Bronchial epithelial cell (primary cell): ENCODE data around the gene NMT2. TPM values are rescaled to one million over a fixed set of nuclear protein-coding genes. Genes with fewer than 3 reads are reported as not detected.

ENCODE experiments used
- DNase-seq: peaks from one replicate; pipeline ENCODE4 v3.0.0-alpha.2; 2010; ENCODE audit warnings: low read depth
- FAIRE-seq: peaks from 2 replicates; lab custom pipeline; 2011; peaks lifted over from hg19 to GRCh38; lab: Jason Lieb, UNC
- H3K27me3 ChIP-seq: 2 replicates; pipeline ENCODE4 v1.5.1; 2011; ENCODE audit warnings: low read length; ENCODE audit not compliant: control insufficient read depth, insufficient read depth
- H3K36me3 ChIP-seq: 2 replicates; pipeline ENCODE4 v1.5.1; 2011; ENCODE audit warnings: low read length; ENCODE audit not compliant: control insufficient read depth, insufficient read depth
- H3K4me3 ChIP-seq: 2 replicates; pipeline ENCODE4 v1.5.1; 2011; ENCODE audit warnings: mild to moderate bottlenecking, low read depth, low read length, control low read depth
- total RNA-seq: library from RNA; depleted of rRNA; stranded (reverse); fragments of >200 nt; gene quantifications from 2 replicates; pipeline ENCODE4 v1.2.1, GENCODE V29; 2014
- TF ChIP-seq, protein P1 (sequence below): IDR thresholded peaks from 2 replicates; pipeline ENCODE4 v1.5.1; 2011; ENCODE audit warnings: mild to moderate bottlenecking, moderate library complexity, low read length, control low read depth, inconsistent platforms; ENCODE audit not compliant: insufficient read depth, severe bottlenecking

Gene NMT2
- total RNA-seq, 1 donor from 2014 or later, result 11.1 TPM

- Histone ChIP-seq H3K4me3 (peak within 1 kb of the TSS; percentile 93), H3K27me3 (no peaks in the 10 kb centered on the region), H3K36me3 (peaks cover 4% of the 10 kb centered on the region)
- FAIRE-seq (no peak), DNase-seq (peak; percentile 78)
- TF ChIP-seq, protein P1, sequence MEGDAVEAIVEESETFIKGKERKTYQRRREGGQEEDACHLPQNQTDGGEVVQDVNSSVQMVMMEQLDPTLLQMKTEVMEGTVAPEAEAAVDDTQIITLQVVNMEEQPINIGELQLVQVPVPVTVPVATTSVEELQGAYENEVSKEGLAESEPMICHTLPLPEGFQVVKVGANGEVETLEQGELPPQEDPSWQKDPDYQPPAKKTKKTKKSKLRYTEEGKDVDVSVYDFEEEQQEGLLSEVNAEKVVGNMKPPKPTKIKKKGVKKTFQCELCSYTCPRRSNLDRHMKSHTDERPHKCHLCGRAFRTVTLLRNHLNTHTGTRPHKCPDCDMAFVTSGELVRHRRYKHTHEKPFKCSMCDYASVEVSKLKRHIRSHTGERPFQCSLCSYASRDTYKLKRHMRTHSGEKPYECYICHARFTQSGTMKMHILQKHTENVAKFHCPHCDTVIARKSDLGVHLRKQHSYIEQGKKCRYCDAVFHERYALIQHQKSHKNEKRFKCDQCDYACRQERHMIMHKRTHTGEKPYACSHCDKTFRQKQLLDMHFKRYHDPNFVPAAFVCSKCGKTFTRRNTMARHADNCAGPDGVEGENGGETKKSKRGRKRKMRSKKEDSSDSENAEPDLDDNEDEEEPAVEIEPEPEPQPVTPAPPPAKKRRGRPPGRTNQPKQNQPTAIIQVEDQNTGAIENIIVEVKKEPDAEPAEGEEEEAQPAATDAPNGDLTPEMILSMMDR, result no peak
These were observed 71.3 kb downstream of the NMT2 start, which contains the start of gene RPP38 for GRCh38 chr10:15097011-15097812. Gene RPP38 (plus strand): TSS chr10:15097355. CDS start chr10:15103315, 5,960 bp downstream.

- H3K27me3 ChIP-seq, result no peaks in the 10 kb centered on the region
- TF ChIP-seq, protein P1, result no peak
- no peak for FAIRE-seq
- DNase-seq, result no peak
- H3K36me3 ChIP-seq, result peaks cover 4% of the 10 kb centered on the region
- H3K4me3 ChIP-seq, result peak overlapping the region; percentile 93
These were observed 71.9 kb downstream of the NMT2 start for GRCh38 chr10:15096661-15097010.

DNA sequence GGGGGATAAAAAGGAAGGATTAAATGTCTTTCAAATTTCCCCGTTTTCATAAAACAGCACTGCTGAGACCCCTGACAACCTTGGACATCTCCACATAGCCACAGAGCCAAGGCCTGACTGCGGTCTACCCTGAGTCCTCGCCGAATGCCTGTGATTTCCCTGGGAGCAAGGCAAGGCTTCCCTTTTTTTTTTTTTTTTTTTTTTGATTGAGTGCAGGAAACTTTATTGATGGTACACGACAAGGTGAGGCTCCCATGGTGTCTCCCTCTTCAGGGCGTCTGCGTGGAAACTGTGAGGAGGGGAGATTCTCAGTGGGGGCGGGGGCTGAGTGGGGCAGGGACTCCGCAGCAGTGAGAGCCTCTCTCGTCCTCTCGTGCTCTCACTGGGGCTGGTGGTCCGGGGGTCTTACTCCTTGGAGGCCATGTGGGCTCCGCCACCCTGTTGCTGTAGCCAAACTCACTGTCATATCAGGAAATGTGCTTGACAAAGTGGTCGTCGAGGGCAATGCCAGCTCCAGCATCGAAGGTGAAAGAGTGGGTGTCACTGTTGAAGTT is 75.6 kb downstream of the NMT2 start:
- FAIRE-seq, result no peak
- Histone ChIP-seq H3K27me3 (no peaks in the 10 kb centered on the region), H3K4me3 (no peak overlapping the region), H3K36me3 (no peaks in the 10 kb centered on the region)
- TF ChIP-seq, protein P1, result no peak
- DNase-seq, result no peak

DNA sequence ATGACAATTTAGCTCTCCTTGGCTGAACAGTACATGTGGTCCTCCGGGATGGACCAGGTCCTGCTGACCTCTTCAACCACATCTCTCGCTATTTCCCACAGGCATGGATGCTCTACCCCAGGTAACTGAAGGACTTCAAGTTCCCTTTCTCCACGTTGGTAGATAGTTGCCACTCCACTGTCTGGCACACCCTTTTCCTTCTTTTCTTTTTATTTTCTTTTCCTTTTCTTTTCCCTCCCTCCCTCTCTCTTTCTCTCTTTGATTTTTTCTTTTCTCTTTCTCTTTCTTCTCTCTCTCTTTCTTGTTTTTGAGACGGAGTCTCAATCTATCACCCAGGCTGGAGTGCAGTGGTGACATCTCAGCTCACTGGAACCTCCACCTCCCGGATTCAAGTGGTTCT is 77.1 kb downstream of the NMT2 start:
- Histone ChIP-seq H3K4me3 (no peak overlapping the region), H3K27me3 (no peaks in the 10 kb centered on the region), H3K36me3 (no peaks in the 10 kb centered on the region)
- DNase-seq (no peak), FAIRE-seq (no peak)
- TF ChIP-seq, protein P1, result no peak

GRCh38 chr10:15088428-15089261 is 79.8 kb downstream of the NMT2 start, which contains the start of gene ACBD7:
Gene ACBD7 (minus strand): TSS chr10:15088776. CDS start chr10:15088728, 48 bp downstream.
- no peaks in the 10 kb centered on the region for H3K27me3 ChIP-seq
- peak within 1 kb of the TSS; percentile 46 for H3K4me3 ChIP-seq
- no peaks in the 10 kb centered on the region for H3K36me3 ChIP-seq
- TF ChIP-seq, protein P1, result peak; percentile 27
- FAIRE-seq (no peak), DNase-seq (peak; percentile 54)
